ENCODE results near the gene TMPRSS13.

DNA sequence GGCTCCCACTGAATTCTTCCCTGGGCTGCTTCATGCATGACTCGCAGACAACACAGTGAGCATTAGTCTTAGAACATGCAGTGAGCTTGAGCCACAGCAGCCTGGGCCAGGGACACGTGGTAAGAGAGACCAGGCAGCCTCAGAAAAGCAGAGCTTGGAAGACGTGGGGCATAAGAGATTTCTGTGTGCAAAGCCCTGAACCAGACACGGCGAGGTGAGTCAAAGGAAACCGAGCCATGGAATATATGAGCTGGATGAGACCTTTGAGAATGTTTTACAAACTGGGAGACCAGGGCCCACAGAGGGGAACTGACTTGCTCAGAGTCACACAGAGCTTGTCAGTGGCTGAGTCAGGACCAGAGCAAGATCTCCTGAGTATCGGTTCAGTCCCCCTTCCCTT lies 44.2 kb downstream of the TMPRSS13 start:
- no peak for TF ChIP-seq POLR2A (IDR thresholded peaks at IDR 0.05)
- no peak for TF ChIP-seq CTCF (IDR thresholded peaks at IDR 0.05)
- no peak for TF ChIP-seq POLR2AphosphoS5 (IDR thresholded peaks at IDR 0.05)
- TF ChIP-seq EP300 (IDR thresholded peaks at IDR 0.05), result no peak
